Prostate gland (tissue), 2 donors: ENCODE results near the gene TNFSF11. TPM values are rescaled to one million over a fixed set of nuclear protein-coding genes. Genes with fewer than 3 reads are reported as not detected.

Experiments used
- DNase-seq: peaks from one replicate; pipeline ENCODE4 v3.0.0-alpha.2; 2019; ENCODE audit warnings: low spot score
- H3K27ac ChIP-seq, 2 donors: fragments of 200-600 bp; sonication (generic); 2 replicates each; pipeline ENCODE4 v1.5.1; 2017 to 2019
- H3K27me3 ChIP-seq: fragments of 200-600 bp; sonication (generic); replicated peaks from 2 replicates; pipeline ENCODE4 v1.5.1; 2019; ENCODE audit not compliant: insufficient read depth
- H3K36me3 ChIP-seq, 2 donors: fragments of 200-600 bp; sonication (generic); 1 replicate in 1 of 2; 2 replicates in 1 of 2; pipeline versions ENCODE4 v1.5.1 to v1.8.1; 2017 to 2019
- H3K4me1 ChIP-seq: fragments of 200-600 bp; sonication (generic); replicated peaks from 2 replicates; pipeline ENCODE4 v1.5.1; 2019
- H3K4me3 ChIP-seq, 2 donors: fragments of 200-600 bp; sonication (generic); 2 replicates each; pipeline ENCODE4 v1.5.1; 2017 to 2019
- H3K9me3 ChIP-seq: fragments of 200-600 bp; sonication (generic); 2 replicates; pipeline ENCODE4 v1.5.1; 2017
- POLR2A ChIP-seq: fragments of 450-650 bp; IDR thresholded peaks from one replicate; pipeline ENCODE4 v1.6.1; 2016; ENCODE audit warnings: antibody characterized with exemption, mild to moderate bottlenecking
- POLR2AphosphoS5 ChIP-seq: sonication (generic); formaldehyde crosslinking; IDR thresholded peaks from one replicate; pipeline ENCODE4 v1.6.1; 2017; ENCODE audit warnings: antibody characterized with exemption
- WGBS: methylation state at CpG from one replicate; pipeline ENCODE4 v1.1.5; 2018; 5-methylcytosine and 5-hydroxymethylcytosine counted together
- intact Hi-C: fragments of 100-400 bp; cut with DNase I; formaldehyde crosslinking; loops from one replicate; pipeline ENCODE4 v1.14.2; 2022
- total RNA-seq, 2 donors: library from RNA; depleted of rRNA; stranded (reverse); fragments of >200 nt; gene quantifications; one replicate each; pipeline ENCODE4 v1.1.0, GENCODE V29; 2016
- TF ChIP-seq, protein P1 (sequence below), 4 experiments: fragments of 200-600 bp in 2 of 4; fragments of 450-650 bp in 2 of 4; sonication (generic) in 2 of 4; IDR thresholded peaks; 1 replicate in 3 of 4; 2 replicates in 1 of 4; pipeline ENCODE4 v1.5.1; 2016 to 2019; ENCODE audit warnings: antibody characterized with exemption in 4 of 4, mild to moderate bottlenecking in 2 of 4, moderate library complexity in 2 of 4

TNFSF11 gene
- total RNA-seq, 2 donors from 2014 or later: 1.2 TPM; not detected in 1

DNA sequence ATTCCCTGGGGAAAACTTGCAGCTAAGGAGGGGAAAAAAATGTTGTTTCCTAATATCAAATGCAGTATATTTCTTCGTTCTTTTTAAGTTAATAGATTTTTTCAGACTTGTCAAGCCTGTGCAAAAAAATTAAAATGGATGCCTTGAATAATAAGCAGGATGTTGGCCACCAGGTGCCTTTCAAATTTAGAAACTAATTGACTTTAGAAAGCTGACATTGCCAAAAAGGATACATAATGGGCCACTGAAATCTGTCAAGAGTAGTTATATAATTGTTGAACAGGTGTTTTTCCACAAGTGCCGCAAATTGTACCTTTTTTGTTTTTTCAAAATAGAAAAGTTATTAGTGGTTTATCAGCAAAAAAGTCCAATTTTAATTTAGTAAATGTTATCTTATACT lies 33.6 kb downstream of the TNFSF11 start:
- TF ChIP-seq POLR2AphosphoS5: no peak
- no peak for TF ChIP-seq POLR2A
- TF ChIP-seq, protein P1, sequence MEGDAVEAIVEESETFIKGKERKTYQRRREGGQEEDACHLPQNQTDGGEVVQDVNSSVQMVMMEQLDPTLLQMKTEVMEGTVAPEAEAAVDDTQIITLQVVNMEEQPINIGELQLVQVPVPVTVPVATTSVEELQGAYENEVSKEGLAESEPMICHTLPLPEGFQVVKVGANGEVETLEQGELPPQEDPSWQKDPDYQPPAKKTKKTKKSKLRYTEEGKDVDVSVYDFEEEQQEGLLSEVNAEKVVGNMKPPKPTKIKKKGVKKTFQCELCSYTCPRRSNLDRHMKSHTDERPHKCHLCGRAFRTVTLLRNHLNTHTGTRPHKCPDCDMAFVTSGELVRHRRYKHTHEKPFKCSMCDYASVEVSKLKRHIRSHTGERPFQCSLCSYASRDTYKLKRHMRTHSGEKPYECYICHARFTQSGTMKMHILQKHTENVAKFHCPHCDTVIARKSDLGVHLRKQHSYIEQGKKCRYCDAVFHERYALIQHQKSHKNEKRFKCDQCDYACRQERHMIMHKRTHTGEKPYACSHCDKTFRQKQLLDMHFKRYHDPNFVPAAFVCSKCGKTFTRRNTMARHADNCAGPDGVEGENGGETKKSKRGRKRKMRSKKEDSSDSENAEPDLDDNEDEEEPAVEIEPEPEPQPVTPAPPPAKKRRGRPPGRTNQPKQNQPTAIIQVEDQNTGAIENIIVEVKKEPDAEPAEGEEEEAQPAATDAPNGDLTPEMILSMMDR (IDR thresholded peaks at IDR 0.05): no peak
- WGBS: 85% methylated on average over 2 of the region's 2 CpGs
- intact Hi-C loops: no loop called here
- H3K27ac ChIP-seq: no peak overlapping the region
- H3K36me3 ChIP-seq: no peaks in the 10 kb centered on the region
- no peaks in the 10 kb centered on the region for H3K4me1 ChIP-seq
- H3K9me3 ChIP-seq: no peaks in the 10 kb centered on the region
- H3K4me3 ChIP-seq: no peak overlapping the region
- H3K27me3 ChIP-seq: no peaks in the 10 kb centered on the region
- DNase-seq: no peak

GRCh38 chr13:42610649-42611048 lies 36.7 kb downstream of the TNFSF11 start:
- TF ChIP-seq POLR2AphosphoS5 (no peak), POLR2A (no peak)
- TF ChIP-seq, protein P1 (IDR thresholded peaks at IDR 0.05): no peak
- H3K27ac ChIP-seq: no peak overlapping the region
- intact Hi-C loops: no loop called here
- no peaks in the 10 kb centered on the region for H3K36me3 ChIP-seq
- H3K4me3 ChIP-seq: no peak overlapping the region
- H3K4me1 ChIP-seq: no peaks in the 10 kb centered on the region
- no peaks in the 10 kb centered on the region for H3K27me3 ChIP-seq
- no peaks in the 10 kb centered on the region for H3K9me3 ChIP-seq
- DNase-seq: no peak
- 88% methylated on average over 2 of the region's 2 CpGs for WGBS

GRCh38 chr13:42611086-42611779 lies 37.3 kb downstream of the TNFSF11 start:
- TF ChIP-seq POLR2A (no peak), POLR2AphosphoS5 (no peak)
- TF ChIP-seq, protein P1 (IDR thresholded peaks at IDR 0.05): no peak
- DNase-seq: no peak
- H3K36me3 ChIP-seq: no peaks in the 10 kb centered on the region
- no peaks in the 10 kb centered on the region for H3K9me3 ChIP-seq
- no peaks in the 10 kb centered on the region for H3K27me3 ChIP-seq
- intact Hi-C loops: no loop called here
- no peak overlapping the region for H3K4me3 ChIP-seq
- H3K4me1 ChIP-seq: no peaks in the 10 kb centered on the region
- 75% methylated on average over 2 of the region's 2 CpGs for WGBS
- H3K27ac ChIP-seq: no peak overlapping the region

GRCh38 chr13:42612021-42612765 lies 38.2 kb downstream of the TNFSF11 start:
- TF ChIP-seq, protein P1 (IDR thresholded peaks at IDR 0.05): no peak
- TF ChIP-seq POLR2AphosphoS5: no peak
- no peak for TF ChIP-seq POLR2A
- intact Hi-C loops: no loop called here
- WGBS: 82% methylated on average over 7 of the region's 7 CpGs

More at GRCh38 chr13:42612021-42612765, 38.2 kb downstream of the TNFSF11 start:
- Histone ChIP-seq H3K4me3 (no peak overlapping the region), H3K9me3 (no peaks in the 10 kb centered on the region), H3K27ac (no peak overlapping the region), H3K4me1 (no peaks in the 10 kb centered on the region), H3K36me3 (no peaks in the 10 kb centered on the region), H3K27me3 (no peaks in the 10 kb centered on the region)
- no peak for DNase-seq
